ENCODE measurements around the gene IPMK.
"Not testable (repeated sequence)": the region's sequence is repeated elsewhere in the genome, so short reads cannot be mapped to it uniquely, and the experiment has no call there.

DNA sequence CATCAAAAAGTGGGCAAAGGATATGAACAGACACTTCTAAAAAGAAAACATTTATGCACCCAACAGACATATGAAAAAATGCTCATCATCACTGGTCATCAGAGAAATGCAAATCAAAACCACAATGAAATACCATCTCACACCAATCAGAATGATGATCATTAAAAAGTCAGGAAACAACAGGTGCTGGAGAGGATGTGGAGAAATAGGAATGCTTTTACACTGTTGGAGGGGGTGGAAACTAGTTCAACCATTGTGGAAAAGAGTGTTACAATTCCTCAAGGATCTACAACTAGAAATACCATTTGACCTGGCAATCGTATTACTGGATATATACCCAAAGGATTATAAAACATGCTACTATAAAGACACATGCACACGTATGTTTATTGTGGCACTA, 111.8 kb downstream of the IPMK start:
- not testable (repeated sequence) for TF ChIP-seq ZNF8 (CRISPR knock-in tag; IDR thresholded peaks at IDR 0.05); GLIS3 (CRISPR knock-in tag; IDR thresholded peaks at IDR 0.05); RARB (CRISPR knock-in tag; IDR thresholded peaks at IDR 0.05); SNAI2 (CRISPR knock-in tag; IDR thresholded peaks at IDR 0.05); ZFP3 (CRISPR knock-in tag; IDR thresholded peaks at IDR 0.05); ARNTL (CRISPR knock-in tag; IDR thresholded peaks at IDR 0.05; ENCODE audit: borderline replicate concordance, low read depth); OSR1 (CRISPR knock-in tag; IDR thresholded peaks at IDR 0.05); ISL1 (CRISPR knock-in tag; IDR thresholded peaks at IDR 0.05)
- TF ChIP-seq, protein P1, sequence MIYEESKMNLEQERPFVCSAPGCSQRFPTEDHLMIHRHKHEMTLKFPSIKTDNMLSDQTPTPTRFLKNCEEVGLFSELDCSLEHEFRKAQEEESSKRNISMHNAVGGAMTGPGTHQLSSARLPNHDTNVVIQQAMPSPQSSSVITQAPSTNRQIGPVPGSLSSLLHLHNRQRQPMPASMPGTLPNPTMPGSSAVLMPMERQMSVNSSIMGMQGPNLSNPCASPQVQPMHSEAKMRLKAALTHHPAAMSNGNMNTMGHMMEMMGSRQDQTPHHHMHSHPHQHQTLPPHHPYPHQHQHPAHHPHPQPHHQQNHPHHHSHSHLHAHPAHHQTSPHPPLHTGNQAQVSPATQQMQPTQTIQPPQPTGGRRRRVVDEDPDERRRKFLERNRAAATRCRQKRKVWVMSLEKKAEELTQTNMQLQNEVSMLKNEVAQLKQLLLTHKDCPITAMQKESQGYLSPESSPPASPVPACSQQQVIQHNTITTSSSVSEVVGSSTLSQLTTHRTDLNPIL (CRISPR knock-in tag; IDR thresholded peaks at IDR 0.05; ENCODE audit: low read depth), result not testable (repeated sequence)
